ENCODE results near the gene PRKCE.

The PRKCE gene

DNA sequence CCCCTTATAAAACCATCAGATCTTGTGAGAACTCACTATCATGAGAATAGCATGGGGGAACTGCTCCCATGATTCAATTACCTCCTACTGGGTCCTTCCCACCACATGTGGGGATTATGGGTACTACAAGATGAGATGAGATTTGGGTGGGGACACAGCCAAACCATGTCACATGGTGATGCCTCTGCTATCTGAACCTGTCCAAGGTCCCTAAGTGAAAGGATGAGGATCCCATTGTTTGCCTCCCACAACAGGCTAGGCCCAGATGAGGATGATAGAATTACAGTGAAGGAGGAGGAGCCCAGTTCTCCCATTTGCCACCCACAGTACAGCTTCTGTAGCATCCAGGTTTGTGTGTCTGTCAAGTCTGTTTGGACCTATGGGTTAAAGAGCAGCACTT is 65.4 kb downstream of the PRKCE start:
- Histone ChIP-seq H3K36me3 (ENCODE audit: insufficient read depth, low read length) (no peaks in the 10 kb centered on the region), H3K9ac (ENCODE audit: low read length) (no peak overlapping the region), H3K9me3 (ENCODE audit: low read length) (no peaks in the 10 kb centered on the region), H3K27me3 (ENCODE audit: control insufficient read depth in 1 of 2, insufficient read depth in 2 of 2, low read length in 2 of 2) (no peaks in the 10 kb centered on the region), H3K4me3 (ENCODE audit: low read depth in 1 of 2, low read length in 2 of 2) (no peak overlapping the region), H3K27ac (ENCODE audit: low read depth, low read length) (no peak overlapping the region), H3K4me1 (ENCODE audit: insufficient read depth, low read length) (peaks cover 13% of the 10 kb centered on the region)

DNA sequence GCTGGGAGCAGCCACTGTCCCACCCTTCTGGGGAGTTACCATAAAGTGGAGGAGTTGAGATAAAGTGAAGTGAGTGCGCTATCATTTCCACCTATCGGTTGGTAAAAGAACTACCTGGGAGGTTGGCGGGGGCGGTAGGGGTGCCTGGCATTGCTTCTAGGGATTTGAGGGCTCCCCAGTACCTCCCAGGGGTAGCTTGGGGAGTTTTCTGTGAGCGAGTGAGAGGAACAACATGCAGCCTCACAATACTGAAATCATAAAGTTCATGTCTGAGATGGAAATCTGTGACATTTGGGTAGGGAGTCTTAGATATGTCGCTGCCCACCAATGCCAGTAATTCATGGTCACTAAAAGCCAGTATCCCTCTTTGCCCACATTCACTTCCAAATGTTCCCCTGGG is 68.7 kb downstream of the PRKCE start:
- H3K4me1 ChIP-seq (ENCODE audit: insufficient read depth, low read length) = peaks cover 14% of the 10 kb centered on the region
- H3K9ac ChIP-seq (ENCODE audit: low read length) = no peak overlapping the region
- no peaks in the 10 kb centered on the region for H3K9me3 ChIP-seq (ENCODE audit: low read length)
- H3K27me3 ChIP-seq (ENCODE audit: control insufficient read depth in 1 of 2, insufficient read depth in 2 of 2, low read length in 2 of 2) = no peaks in the 10 kb centered on the region
- no peak overlapping the region for H3K27ac ChIP-seq (ENCODE audit: low read depth, low read length)
- no peaks in the 10 kb centered on the region for H3K36me3 ChIP-seq (ENCODE audit: insufficient read depth, low read length)
- H3K4me3 ChIP-seq (ENCODE audit: low read depth in 1 of 2, low read length in 2 of 2) = no peak overlapping the region

DNA sequence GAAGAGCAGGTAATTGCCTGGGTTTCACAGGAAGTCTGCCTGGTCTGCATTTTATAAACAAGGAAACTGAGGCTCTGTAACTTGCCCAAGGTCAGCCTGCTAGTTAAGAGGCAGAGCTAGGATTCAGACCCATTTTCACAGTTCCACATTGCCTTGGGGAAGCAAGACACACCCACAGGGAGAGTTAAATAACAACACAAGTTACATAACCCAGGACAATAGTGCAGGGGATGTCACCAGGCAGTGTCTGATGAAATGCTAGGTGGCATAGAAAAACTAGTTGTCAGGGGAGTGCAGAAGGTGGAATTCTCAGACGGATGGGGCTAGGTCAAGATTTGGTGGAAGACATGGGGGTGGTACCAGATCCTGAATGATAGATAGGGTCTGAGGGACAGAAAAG is 69.7 kb downstream of the PRKCE start:
- Histone ChIP-seq H3K27ac (ENCODE audit: low read depth, low read length) (no peak overlapping the region), H3K9ac (ENCODE audit: low read length) (no peak overlapping the region), H3K27me3 (ENCODE audit: control insufficient read depth in 1 of 2, insufficient read depth in 2 of 2, low read length in 2 of 2) (no peaks in the 10 kb centered on the region), H3K4me3 (ENCODE audit: low read depth in 1 of 2, low read length in 2 of 2) (no peak overlapping the region), H3K4me1 (ENCODE audit: insufficient read depth, low read length) (peaks cover 14% of the 10 kb centered on the region), H3K9me3 (ENCODE audit: low read length) (no peaks in the 10 kb centered on the region), H3K36me3 (ENCODE audit: insufficient read depth, low read length) (no peaks in the 10 kb centered on the region)

DNA sequence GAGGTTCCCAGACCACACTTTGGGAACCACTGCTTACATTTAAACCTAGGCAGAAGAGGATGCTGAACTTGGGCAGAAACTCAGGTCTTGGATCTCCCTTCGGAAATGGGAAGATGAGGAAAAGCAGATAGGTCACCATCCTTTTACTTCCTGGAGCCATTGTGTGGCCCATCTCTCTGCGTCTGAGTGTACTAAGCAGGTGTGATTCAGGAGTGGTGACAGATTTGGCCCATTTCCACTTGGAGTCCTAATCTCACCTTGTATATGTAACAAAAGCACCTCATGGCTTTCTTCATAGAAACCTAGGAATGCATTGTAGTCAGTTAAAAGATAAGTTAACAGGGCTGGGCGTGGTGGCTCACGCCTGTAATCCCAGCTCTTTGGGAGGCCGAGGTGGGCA is 71.0 kb downstream of the PRKCE start:
- Histone ChIP-seq H3K4me1 (ENCODE audit: insufficient read depth, low read length) (peaks cover 14% of the 10 kb centered on the region), H3K9ac (ENCODE audit: low read length) (no peak overlapping the region), H3K27me3 (ENCODE audit: control insufficient read depth in 1 of 2, insufficient read depth in 2 of 2, low read length in 2 of 2) (no peaks in the 10 kb centered on the region), H3K36me3 (ENCODE audit: insufficient read depth, low read length) (no peaks in the 10 kb centered on the region), H3K4me3 (ENCODE audit: low read depth in 1 of 2, low read length in 2 of 2) (no peak overlapping the region), H3K9me3 (ENCODE audit: low read length) (no peaks in the 10 kb centered on the region), H3K27ac (ENCODE audit: low read depth, low read length) (no peak overlapping the region)

DNA sequence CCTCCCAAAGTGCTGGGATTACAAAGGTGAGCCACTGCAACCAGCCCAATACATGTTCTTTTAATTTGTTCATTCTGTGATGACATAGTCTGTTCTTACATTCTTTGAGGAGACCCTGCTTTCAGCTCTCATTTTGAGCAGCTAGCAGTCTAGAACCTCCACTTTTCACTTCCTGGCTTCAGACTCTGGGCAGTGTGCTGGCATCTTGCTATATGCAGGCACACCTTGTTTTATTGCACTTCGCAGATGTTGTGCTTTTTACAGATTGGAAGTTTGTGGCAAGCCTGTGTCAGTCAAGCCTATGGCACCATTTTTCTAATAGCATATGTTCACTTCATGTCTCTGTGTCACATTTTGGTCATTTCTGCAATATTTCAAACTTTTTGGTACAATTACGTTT is 72.4 kb downstream of the PRKCE start:
- no peaks in the 10 kb centered on the region for H3K36me3 ChIP-seq (ENCODE audit: insufficient read depth, low read length)
- no peak overlapping the region for H3K27ac ChIP-seq (ENCODE audit: low read depth, low read length)
- peaks cover 14% of the 10 kb centered on the region for H3K4me1 ChIP-seq (ENCODE audit: insufficient read depth, low read length)

DNA sequence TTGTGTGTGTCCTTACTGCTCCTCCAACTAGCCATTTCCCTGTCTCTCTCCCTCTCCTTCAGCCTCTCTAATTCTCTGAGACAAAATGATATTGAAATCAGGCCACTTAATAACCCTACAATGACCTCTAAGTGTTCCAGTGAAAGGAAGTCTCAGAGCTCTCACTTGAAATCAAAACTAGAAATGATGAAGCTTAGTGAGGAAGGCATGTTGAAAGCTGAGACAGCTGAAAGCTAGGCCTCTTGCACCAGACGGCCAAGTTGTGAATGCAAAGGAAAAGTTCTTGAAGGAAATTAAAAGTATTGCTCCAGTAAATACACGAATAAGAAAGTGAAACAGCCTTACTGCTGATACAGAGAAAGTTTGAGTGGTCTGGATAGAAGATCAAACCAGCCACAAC is 72.9 kb downstream of the PRKCE start:
- no peaks in the 10 kb centered on the region for H3K9me3 ChIP-seq (ENCODE audit: low read length)
- no peaks in the 10 kb centered on the region for H3K36me3 ChIP-seq (ENCODE audit: insufficient read depth, low read length)
- no peaks in the 10 kb centered on the region for H3K27me3 ChIP-seq (ENCODE audit: control insufficient read depth in 1 of 2, insufficient read depth in 2 of 2, low read length in 2 of 2)
- no peak overlapping the region for H3K9ac ChIP-seq (ENCODE audit: low read length)
- peaks cover 14% of the 10 kb centered on the region for H3K4me1 ChIP-seq (ENCODE audit: insufficient read depth, low read length)
- H3K27ac ChIP-seq (ENCODE audit: low read depth, low read length) = no peak overlapping the region
- H3K4me3 ChIP-seq (ENCODE audit: low read depth in 1 of 2, low read length in 2 of 2) = no peak overlapping the region

More for the DNA sequence above, 72.4 kb downstream of the PRKCE start:
- Histone ChIP-seq H3K9ac (ENCODE audit: low read length) (no peak overlapping the region), H3K9me3 (ENCODE audit: low read length) (no peaks in the 10 kb centered on the region), H3K27me3 (ENCODE audit: control insufficient read depth in 1 of 2, insufficient read depth in 2 of 2, low read length in 2 of 2) (no peaks in the 10 kb centered on the region), H3K4me3 (ENCODE audit: low read depth in 1 of 2, low read length in 2 of 2) (no peak overlapping the region)

DNA sequence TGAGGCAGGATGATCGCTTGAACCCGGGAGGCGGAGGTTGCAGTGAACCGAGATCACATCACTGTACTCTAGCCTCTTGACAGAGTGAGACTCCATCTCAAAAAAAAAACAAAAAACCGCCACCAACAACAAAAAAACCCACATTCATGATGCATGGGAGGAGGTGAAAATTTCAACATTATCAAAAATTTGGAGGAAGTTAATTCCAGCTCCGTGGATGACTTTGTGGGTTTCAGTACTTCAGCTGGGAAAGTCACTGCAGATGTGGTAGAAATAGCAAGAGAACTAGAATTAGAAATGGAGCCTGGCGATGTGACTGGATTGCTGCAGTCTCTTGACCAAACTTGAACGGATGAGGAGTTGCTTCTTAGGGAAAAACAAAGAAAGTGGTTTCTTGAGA is 74.3 kb downstream of the PRKCE start:
- H3K4me1 ChIP-seq (ENCODE audit: insufficient read depth, low read length) = peaks cover 14% of the 10 kb centered on the region
- H3K4me3 ChIP-seq (ENCODE audit: low read depth in 1 of 2, low read length in 2 of 2) = no peak overlapping the region
- no peaks in the 10 kb centered on the region for H3K27me3 ChIP-seq (ENCODE audit: control insufficient read depth in 1 of 2, insufficient read depth in 2 of 2, low read length in 2 of 2)
- no peak overlapping the region for H3K27ac ChIP-seq (ENCODE audit: low read depth, low read length)
- H3K9ac ChIP-seq (ENCODE audit: low read length) = no peak overlapping the region
- no peaks in the 10 kb centered on the region for H3K9me3 ChIP-seq (ENCODE audit: low read length)
- no peaks in the 10 kb centered on the region for H3K36me3 ChIP-seq (ENCODE audit: insufficient read depth, low read length)

DNA sequence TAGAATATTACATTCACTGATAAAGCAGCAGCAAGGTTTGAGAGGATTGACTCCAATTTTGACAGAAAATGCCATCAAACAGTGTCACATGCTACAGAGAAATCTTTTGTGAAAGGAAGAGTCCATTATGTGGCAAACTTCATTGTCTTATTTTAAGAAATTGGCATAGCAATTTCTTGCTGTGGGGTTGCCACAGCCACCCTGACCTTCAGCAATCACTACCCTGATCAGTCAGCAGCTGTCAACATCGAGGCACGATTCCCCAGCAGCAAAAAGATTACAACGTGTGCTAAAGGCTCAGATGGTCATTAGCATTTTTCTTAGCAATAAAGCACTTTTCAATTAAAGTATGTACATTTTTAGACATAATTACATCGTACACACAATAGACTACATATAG is 74.7 kb downstream of the PRKCE start:
- H3K9ac ChIP-seq (ENCODE audit: low read length) = no peak overlapping the region
- no peak overlapping the region for H3K4me3 ChIP-seq (ENCODE audit: low read depth in 1 of 2, low read length in 2 of 2)
- peaks cover 14% of the 10 kb centered on the region for H3K4me1 ChIP-seq (ENCODE audit: insufficient read depth, low read length)
- H3K27ac ChIP-seq (ENCODE audit: low read depth, low read length) = no peak overlapping the region
- no peaks in the 10 kb centered on the region for H3K27me3 ChIP-seq (ENCODE audit: control insufficient read depth in 1 of 2, insufficient read depth in 2 of 2, low read length in 2 of 2)
- no peaks in the 10 kb centered on the region for H3K36me3 ChIP-seq (ENCODE audit: insufficient read depth, low read length)
- H3K9me3 ChIP-seq (ENCODE audit: low read length) = no peaks in the 10 kb centered on the region

DNA sequence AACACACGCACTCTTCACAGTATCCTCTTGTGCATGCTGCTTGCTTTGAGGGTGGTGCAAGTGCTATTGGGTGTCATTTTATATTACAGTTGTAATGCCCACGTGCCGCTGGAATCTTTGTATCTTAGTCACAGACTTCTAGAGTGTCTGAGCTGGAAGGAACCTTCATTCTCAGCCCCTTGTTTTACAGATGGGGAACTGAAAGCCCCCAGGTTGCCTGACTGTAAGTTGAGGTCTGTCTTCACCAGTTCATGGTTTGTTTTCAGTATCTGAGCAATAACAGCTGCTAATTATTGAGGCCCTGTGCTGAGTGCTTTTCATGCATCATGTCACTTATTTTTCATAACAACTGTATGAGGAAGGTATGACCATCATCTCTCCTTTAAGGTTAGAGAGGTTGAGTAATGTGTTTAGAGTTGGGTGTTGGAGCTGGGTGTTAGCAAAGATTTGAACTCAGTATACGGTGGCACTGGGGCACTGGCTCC is 77.0 kb downstream of the PRKCE start:
- no peaks in the 10 kb centered on the region for H3K27me3 ChIP-seq (ENCODE audit: control insufficient read depth in 1 of 2, insufficient read depth in 2 of 2, low read length in 2 of 2)
- no peak overlapping the region for H3K27ac ChIP-seq (ENCODE audit: low read depth, low read length)
- H3K4me3 ChIP-seq (ENCODE audit: low read depth in 1 of 2, low read length in 2 of 2) = no peak overlapping the region
- no peaks in the 10 kb centered on the region for H3K9me3 ChIP-seq (ENCODE audit: low read length)
- H3K4me1 ChIP-seq (ENCODE audit: insufficient read depth, low read length) = peaks cover 12% of the 10 kb centered on the region
- H3K9ac ChIP-seq (ENCODE audit: low read length) = no peak overlapping the region
- H3K36me3 ChIP-seq (ENCODE audit: insufficient read depth, low read length) = no peaks in the 10 kb centered on the region

DNA sequence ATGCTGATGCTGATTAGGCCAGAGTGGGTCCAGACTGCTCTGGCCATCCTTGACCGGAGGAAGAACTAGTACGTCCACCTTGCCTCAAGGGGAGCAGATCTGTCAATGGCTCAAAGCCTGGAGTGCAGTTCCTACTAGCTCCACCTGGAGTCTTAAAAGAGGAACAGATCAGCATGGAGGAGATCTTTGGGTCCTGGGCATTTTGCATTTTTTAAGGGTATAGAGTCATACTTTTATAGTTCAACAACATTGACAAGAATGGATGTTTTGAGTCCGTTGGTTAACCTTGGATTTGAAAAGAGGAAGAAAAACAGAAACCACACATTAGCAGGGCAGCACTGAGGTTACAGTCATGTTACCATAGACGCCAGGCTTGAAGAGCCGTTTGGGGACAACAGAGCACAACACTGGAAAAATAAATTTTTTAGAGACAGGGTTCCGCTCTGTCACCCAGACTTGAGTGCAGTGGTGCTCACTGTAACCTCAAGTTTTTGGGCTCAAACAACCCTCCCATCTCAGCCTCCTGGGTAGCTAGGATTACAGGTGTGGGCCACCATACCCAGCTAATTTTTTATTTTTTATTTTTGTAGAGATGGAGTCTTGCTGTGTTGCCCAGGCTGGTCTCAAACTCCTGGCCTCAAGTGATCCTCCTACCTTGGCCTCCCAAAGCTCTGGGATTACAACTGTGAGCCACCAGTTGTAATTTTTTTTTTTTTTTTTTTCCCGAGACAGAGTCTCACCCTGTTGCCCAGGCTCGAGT is 78.5 kb downstream of the PRKCE start:
- Histone ChIP-seq H3K9ac (ENCODE audit: low read length) (no peak overlapping the region), H3K9me3 (ENCODE audit: low read length) (no peaks in the 10 kb centered on the region), H3K4me3 (ENCODE audit: low read depth in 1 of 2, low read length in 2 of 2) (no peak overlapping the region), H3K4me1 (ENCODE audit: insufficient read depth, low read length) (peaks cover 10% of the 10 kb centered on the region), H3K27ac (ENCODE audit: low read depth, low read length) (no peak overlapping the region), H3K27me3 (ENCODE audit: control insufficient read depth in 1 of 2, insufficient read depth in 2 of 2, low read length in 2 of 2) (no peaks in the 10 kb centered on the region), H3K36me3 (ENCODE audit: insufficient read depth, low read length) (no peaks in the 10 kb centered on the region)

DNA sequence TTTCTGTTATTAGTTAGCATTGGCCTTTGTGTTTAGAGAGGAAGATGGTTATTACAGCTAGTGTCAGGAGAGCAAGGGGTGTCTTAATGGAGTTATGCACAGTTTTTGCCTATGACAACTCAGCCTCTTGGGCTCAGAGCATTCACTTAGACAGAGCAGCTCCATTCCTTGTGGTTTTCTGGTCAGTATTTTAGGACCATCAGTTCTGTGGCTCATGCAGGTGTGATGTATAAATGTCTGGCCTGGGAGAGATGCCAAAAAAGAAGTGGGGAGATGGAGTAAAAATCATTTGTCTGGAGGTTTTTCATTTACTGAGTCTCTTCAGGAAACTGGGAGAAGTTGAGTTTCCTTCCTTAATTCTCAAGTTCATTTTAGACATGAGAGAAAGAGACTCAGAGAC is 79.7 kb downstream of the PRKCE start:
- Histone ChIP-seq H3K27ac (ENCODE audit: low read depth, low read length) (no peak overlapping the region), H3K4me1 (ENCODE audit: insufficient read depth, low read length) (peaks cover 10% of the 10 kb centered on the region), H3K4me3 (ENCODE audit: low read depth in 1 of 2, low read length in 2 of 2) (no peak overlapping the region), H3K9me3 (ENCODE audit: low read length) (no peaks in the 10 kb centered on the region), H3K9ac (ENCODE audit: low read length) (no peak overlapping the region), H3K36me3 (ENCODE audit: insufficient read depth, low read length) (no peaks in the 10 kb centered on the region), H3K27me3 (ENCODE audit: control insufficient read depth in 1 of 2, insufficient read depth in 2 of 2, low read length in 2 of 2) (no peaks in the 10 kb centered on the region)

DNA sequence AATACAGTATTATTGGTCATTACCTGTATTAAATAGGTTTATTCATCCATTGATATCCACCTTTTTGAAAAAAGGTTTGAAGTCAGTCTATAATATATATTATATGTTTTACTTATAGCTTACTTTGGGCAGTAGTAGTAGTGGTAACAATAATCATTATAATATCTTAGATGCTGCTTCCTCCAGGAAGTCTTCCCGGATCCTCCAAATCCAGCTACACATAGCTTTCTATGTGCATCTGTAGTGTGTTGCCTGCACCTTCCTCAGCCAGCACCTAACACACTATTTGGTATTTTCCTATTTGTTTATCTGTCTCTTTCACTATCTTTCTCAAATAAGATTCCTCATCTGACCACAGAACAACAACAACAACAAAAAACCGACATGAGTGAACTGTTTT is 81.0 kb downstream of the PRKCE start:
- Histone ChIP-seq H3K4me3 (ENCODE audit: low read depth in 1 of 2, low read length in 2 of 2) (no peak overlapping the region), H3K9ac (ENCODE audit: low read length) (no peak overlapping the region), H3K36me3 (ENCODE audit: insufficient read depth, low read length) (no peaks in the 10 kb centered on the region), H3K9me3 (ENCODE audit: low read length) (no peaks in the 10 kb centered on the region), H3K27me3 (ENCODE audit: control insufficient read depth in 1 of 2, insufficient read depth in 2 of 2, low read length in 2 of 2) (no peaks in the 10 kb centered on the region), H3K4me1 (ENCODE audit: insufficient read depth, low read length) (peaks cover 17% of the 10 kb centered on the region), H3K27ac (ENCODE audit: low read depth, low read length) (no peak overlapping the region)

All from muscle layer of colon (tissue), 2 donors.